Measurements from ENCODE around the gene BTAF1. TPM values are rescaled to one million over a fixed set of nuclear protein-coding genes. Genes with fewer than 3 reads are reported as not detected.

BTAF1 gene
- total RNA-seq, 1 experiment from 2014 or later, result 45.2 TPM

DNA sequence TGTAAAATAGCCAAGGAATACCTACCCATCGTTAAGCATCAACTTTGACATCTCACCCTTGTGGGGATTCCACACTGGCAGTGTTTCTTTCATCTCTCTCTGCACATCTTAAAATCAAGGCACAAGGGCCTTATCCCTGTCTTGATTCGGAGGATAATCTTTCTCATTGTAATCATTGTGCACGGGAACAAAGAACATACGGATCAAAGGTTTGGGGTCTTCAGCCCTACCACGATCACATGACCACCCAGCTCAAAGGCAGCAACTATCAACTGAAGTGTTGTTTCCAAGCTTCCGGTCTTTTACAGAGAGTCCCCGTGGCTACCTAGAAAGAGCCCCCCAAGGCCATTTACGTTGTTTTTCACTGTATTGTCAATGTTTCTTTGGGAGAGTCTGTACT, 26.1 kb upstream of the BTAF1 start:
- no peak overlapping the region for H3K4me2 ChIP-seq (ENCODE audit: insufficient read depth, insufficient read length, low read length)
- H3K4me3 Mint-ChIP-seq, result no peak overlapping the region
- DNase-seq, result no peak

More for the DNA sequence above, 26.1 kb upstream of the BTAF1 start:
- Histone ChIP-seq H3K9me3 (ENCODE audit: control insufficient read depth, low read depth, low read length) (no peaks in the 10 kb centered on the region), H3T11ph (ENCODE audit: low read length) (no peak overlapping the region), H4K20me1 (ENCODE audit: control insufficient read depth, insufficient read depth, insufficient read length) (no peaks in the 10 kb centered on the region), H3K23ac (ENCODE audit: insufficient read length, low read depth, low read length) (no peak overlapping the region), H3K9ac (ENCODE audit: extremely low read depth, insufficient read length, low read length) (no peak overlapping the region), H4K8ac (replicated peaks; ENCODE audit: insufficient read length, low read depth, low read length) (no peak overlapping the region), H3K56ac (ENCODE audit: insufficient read length, low read depth, low read length) (no peak overlapping the region), H3K18ac (ENCODE audit: insufficient read length, low read depth, low read length) (no peak overlapping the region), H3K79me1 (ENCODE audit: insufficient read depth, low read depth, low read length, poor library complexity, severe bottlenecking) (no peaks in the 10 kb centered on the region), H3K79me2 (ENCODE audit: insufficient read depth, low read length) (no peaks in the 10 kb centered on the region), H3K23me2 (ENCODE audit: insufficient read length, low read depth, low read length, poor library complexity, severe bottlenecking) (no peaks in the 10 kb centered on the region), H3K4me1 (ENCODE audit: insufficient read depth, low read length) (no peaks in the 10 kb centered on the region), H4K5ac (ENCODE audit: insufficient read length, low read depth, low read length) (no peak overlapping the region), H2BK20ac (ENCODE audit: low read depth, low read length, poor library complexity, severe bottlenecking) (no peak overlapping the region), H3K27ac (ENCODE audit: insufficient read length, low read depth, low read length) (no peak overlapping the region), H3K14ac (ENCODE audit: insufficient read depth, low read length) (no peak overlapping the region), H3K4ac (ENCODE audit: low read depth, low read length) (no peak overlapping the region), H2AK5ac (ENCODE audit: insufficient read length, low read length) (no peak overlapping the region), H4K91ac (ENCODE audit: insufficient read length, low read depth, low read length) (no peak overlapping the region), H2BK15ac (ENCODE audit: low read depth, low read length) (no peak overlapping the region), H2AFZ (ENCODE audit: low read length) (no peak overlapping the region), H3K27me3 (ENCODE audit: insufficient read depth, low read length) (no peaks in the 10 kb centered on the region), H2BK5ac (ENCODE audit: insufficient read length, low read length) (no peak overlapping the region), H2BK12ac (ENCODE audit: insufficient read length, low read depth, low read length) (no peak overlapping the region), H2BK120ac (ENCODE audit: low read depth, low read length, poor library complexity, severe bottlenecking) (no peak overlapping the region)
- H3K4me1 Mint-ChIP-seq, result peaks cover 23 to 29% of the 10 kb centered on the region in 2 experiments
- no peak for TF ChIP-seq CTCF (conservative IDR thresholded peaks at IDR 0.05)
- no peaks in the 10 kb centered on the region for H3K27me3 Mint-ChIP-seq (ENCODE audit: low read depth)
- peaks cover 0 to 15% (median 13%) of the 10 kb centered on the region in 3 experiments; a peak in 5 of 7 replicates for H3K36me3 Mint-ChIP-seq (ENCODE audit: insufficient read depth in 1 of 3, low read depth in 3 of 3)
- peaks cover 11 to 15% of the 10 kb centered on the region in 2 experiments for H3K9me3 Mint-ChIP-seq
- H3K27ac Mint-ChIP-seq, result no peak overlapping the region
- WGBS (ENCODE audit: extremely low coverage, insufficient read length, low lambda C conversion rate), result no CpG with 5 or more reads among the region's 8 CpGs
